ENCODE measurements around the gene NR2C2.
A peak's percentile ranks its signal among the peaks of the same experiment; 100 is the strongest.

Gene NR2C2

DNA sequence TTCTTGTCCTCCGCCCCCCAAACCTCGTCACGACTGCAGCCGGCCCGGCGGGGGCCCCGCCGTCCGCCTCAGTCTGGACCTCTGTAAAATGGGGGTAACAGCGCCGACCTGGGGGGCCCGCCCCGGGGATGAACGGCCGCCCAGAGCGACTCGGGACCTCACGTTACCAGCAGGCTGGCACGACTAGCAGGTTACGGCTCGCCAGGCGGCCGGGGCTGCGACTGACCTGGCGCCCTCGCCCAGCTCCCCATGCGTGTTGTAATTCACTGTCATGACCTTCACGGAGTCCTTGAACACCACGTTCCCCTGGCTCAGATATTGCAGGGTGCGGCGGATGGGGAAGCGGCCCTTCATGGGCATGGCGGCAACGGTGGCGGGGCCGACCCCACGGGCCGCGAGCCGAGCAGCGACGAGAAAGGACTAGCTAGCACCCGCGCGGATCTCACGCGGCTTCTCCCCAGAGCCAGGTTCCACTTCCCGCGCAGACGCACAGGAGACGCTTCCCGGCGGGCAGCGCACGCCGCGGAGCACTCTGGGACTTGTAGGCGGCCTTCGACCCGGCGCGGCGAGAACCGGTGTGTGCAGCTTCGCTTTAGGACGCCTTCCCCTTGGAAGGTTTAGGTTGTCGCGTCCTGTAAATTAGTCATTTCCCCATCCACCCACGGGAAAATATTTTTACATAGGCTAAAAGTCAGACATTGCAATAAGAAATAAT is 117.6 kb downstream of the NR2C2 start, which contains the start of gene MRPS25:
TSS of gene MRPS25 (minus strand) at position 481 of the 715 bp plus-strand sequence. CDS start at position 360, 121 bp downstream.
- H3K27ac ChIP-seq = peak within 1 kb of the TSS; percentile 96
- TF ChIP-seq ZFX (IDR thresholded peaks at IDR 0.05) (peak; percentile 68; the same call in 1 of the 2 replicates), CTCF (conservative IDR thresholded peaks at IDR 0.05) (no peak)

- no peak for TF ChIP-seq CTCF (conservative IDR thresholded peaks at IDR 0.05)
- TF ChIP-seq ZFX (IDR thresholded peaks at IDR 0.05) = no peak
These were observed 118.2 kb downstream of the NR2C2 start for GRCh38 chr3:15065550-15066007.

DNA sequence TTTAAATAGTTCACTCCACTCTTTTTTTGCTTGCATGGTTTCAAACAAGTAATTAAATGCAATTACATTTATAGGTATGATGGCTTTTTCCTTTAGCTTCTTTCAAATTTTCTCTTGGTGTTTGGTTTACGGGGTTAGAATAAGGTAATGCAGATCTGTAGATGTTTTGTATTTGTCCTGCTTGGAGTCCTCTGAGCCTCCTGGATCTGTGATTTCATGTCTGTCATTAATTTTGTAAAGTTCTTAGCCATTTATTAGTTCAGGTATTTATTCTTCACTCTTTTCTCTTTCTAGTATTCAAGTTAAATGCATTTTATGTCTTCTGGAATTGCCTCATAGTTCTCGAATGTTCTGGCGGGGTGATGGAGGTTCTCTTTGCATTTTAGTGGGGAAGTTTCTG is 119.1 kb downstream of the NR2C2 start:
- H3K27ac ChIP-seq = no peak overlapping the region
- TF ChIP-seq CTCF (conservative IDR thresholded peaks at IDR 0.05) (no peak), ZFX (IDR thresholded peaks at IDR 0.05) (no peak)

More at GRCh38 chr3:15065550-15066007, 118.2 kb downstream of the NR2C2 start:
- H3K27ac ChIP-seq = peak overlapping the region; percentile 96; the same call in 1 of the 2 replicates

- H3K27ac ChIP-seq = no peak overlapping the region
- TF ChIP-seq CTCF (conservative IDR thresholded peaks at IDR 0.05) (no peak), ZFX (IDR thresholded peaks at IDR 0.05) (no peak)
These were observed 122.1 kb downstream of the NR2C2 start for GRCh38 chr3:15069441-15069840.

DNA sequence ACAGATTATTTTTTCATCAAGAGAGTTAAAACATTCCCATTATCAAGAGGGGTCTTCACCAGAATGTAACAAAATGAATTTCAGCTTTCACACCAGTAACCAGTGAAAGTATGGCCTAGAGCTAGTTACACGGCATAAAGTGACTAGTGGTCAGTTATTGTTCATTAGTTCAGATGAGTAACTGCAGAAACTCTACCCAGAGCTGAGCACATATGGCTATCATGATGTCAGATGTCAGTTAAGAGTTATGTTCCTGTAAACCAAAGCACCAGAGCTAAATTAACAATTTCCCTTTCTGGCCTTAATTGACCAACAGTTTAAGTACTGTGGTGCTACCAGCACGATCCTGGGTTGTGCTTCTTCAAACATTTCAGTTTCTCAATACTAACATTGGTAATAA is 124.3 kb downstream of the NR2C2 start:
- TF ChIP-seq ZFX (IDR thresholded peaks at IDR 0.05) (no peak), CTCF (conservative IDR thresholded peaks at IDR 0.05) (no peak)
- no peak overlapping the region for H3K27ac ChIP-seq

- H3K27ac ChIP-seq = no peak overlapping the region
- no peak for TF ChIP-seq CTCF (conservative IDR thresholded peaks at IDR 0.05)
- no peak for TF ChIP-seq ZFX (IDR thresholded peaks at IDR 0.05)
These were observed 127.1 kb downstream of the NR2C2 start for GRCh38 chr3:15074500-15074899.

DNA sequence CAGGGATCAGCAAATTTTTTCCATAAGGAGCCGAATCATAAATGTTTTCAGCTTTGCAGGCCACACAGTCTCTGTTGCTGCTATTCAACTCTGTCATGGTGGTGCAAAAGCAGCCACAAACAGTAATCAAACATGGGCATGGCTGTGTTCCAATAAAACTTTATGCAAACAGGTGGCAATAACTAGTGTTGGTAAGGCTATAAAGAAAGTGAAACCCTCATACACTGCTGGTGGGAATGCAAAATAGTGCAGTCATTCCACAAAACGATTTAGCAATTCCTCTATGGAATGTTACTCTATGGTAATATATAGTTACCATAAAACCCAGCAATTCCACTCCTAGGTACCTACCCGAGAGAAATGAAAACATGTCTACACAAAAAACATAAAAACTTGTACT is 131.7 kb downstream of the NR2C2 start:
- H3K27ac ChIP-seq = no peak overlapping the region
- TF ChIP-seq ZFX (IDR thresholded peaks at IDR 0.05) = no peak
- no peak for TF ChIP-seq CTCF (conservative IDR thresholded peaks at IDR 0.05)
